HG03558 (cell line): ENCODE measurements around the gene ZMIZ1.

Source experiments
- ATAC-seq: cut with Tn5 transposase; IDR thresholded peaks from one replicate; pipeline ENCODE4 v1.9.1; 2021; ENCODE audit warnings: moderate number of reproducible peaks; ENCODE audit not compliant: unreplicated experiment; ENCODE audit errors: extremely low read depth

Gene ZMIZ1

GRCh38 chr10:79111427-79111826, 42.7 kb downstream of the ZMIZ1 start:
- ATAC-seq = no peak

DNA sequence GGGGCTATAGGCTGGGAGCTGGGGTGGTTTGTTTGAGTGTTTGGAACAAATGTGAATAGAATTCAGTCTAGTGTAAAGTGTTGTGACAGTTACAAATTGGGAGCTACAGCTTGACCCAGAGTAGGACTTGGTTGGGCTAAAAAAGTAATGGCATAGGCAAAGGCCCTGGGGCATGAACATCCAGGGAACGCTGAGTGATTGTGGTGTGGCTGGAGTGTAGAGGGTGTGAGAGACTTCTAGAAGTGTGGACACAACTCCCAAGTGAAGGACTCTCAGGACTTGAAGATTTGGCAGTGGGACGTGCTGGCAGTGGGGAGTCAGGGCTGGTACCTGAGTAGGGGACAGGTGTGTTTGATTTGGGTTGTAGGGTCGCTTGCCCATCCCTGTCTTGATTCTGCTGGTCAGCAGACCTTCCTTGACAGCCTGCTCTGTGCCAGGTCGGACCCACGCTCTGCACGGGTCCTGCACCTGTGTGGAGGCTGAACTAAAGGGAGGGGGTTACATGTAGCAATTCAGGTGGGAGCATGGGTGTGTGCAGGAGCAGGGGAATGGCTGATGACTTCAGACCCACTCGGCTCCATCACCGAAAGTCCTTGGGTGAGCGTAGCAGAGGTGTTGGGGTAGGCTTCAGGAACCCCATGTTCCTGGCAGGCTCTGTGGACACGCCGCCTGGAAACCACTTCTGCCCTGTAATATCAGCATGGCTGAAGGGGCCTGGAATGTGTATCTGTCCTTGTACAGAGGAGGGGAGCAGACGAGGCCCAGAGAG, 43.3 kb downstream of the ZMIZ1 start:
- ATAC-seq = no peak

DNA sequence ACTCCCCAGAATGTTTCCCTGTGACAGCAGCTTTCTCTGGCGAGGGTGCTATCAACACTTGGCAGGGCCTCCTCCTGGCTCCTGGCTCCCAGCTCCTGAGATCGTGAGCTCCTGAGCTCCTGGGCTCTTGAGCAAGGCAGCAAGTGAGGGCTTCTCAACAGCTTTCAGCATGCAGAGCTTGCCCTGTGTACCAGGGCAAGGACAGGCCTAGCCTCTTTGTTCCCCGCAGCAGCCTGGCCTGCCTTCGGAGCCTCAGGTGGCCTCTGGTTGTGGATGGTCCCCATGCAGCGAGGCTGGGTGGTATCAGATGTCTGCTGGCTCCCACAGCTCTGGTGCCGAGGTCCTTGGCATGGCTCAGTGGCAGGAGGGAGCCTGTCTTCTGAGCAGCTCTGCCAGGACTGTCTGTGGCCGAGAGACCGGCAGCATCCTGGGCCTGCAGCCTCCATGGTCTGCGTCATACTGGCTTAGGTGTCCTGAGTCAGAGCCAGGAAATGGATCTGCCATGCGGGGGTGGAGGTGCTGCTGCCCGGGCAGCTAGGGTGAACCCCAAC, 44.2 kb downstream of the ZMIZ1 start:
- ATAC-seq = no peak

GRCh38 chr10:79113827-79114226, 45.1 kb downstream of the ZMIZ1 start:
- ATAC-seq = no peak

- no peak for ATAC-seq
Observed at GRCh38 chr10:79115302-79115701, 46.5 kb downstream of the ZMIZ1 start.

DNA sequence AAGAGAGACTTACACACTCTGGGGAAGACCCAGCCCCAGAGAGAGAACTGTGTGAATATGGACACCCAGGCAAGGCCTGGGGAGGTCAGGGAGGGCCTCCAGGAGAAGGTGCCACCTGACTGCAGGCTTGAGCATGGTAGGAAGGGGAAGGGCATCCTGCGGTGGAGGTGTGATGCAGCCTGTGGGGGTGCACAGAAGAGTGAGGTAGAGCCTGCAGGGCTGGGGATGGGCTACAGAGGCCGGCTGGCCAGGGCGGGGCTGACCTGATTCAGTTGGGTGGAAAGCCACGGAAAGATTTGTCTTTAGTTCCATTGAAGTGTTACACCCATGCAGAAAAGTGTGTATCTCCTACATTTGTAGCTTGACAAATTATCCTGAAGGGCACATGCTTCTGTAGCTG, 47.6 kb downstream of the ZMIZ1 start:
- ATAC-seq = no peak

GRCh38 chr10:79116801-79117723, 48.3 kb downstream of the ZMIZ1 start:
- ATAC-seq = peak; percentile 76

DNA sequence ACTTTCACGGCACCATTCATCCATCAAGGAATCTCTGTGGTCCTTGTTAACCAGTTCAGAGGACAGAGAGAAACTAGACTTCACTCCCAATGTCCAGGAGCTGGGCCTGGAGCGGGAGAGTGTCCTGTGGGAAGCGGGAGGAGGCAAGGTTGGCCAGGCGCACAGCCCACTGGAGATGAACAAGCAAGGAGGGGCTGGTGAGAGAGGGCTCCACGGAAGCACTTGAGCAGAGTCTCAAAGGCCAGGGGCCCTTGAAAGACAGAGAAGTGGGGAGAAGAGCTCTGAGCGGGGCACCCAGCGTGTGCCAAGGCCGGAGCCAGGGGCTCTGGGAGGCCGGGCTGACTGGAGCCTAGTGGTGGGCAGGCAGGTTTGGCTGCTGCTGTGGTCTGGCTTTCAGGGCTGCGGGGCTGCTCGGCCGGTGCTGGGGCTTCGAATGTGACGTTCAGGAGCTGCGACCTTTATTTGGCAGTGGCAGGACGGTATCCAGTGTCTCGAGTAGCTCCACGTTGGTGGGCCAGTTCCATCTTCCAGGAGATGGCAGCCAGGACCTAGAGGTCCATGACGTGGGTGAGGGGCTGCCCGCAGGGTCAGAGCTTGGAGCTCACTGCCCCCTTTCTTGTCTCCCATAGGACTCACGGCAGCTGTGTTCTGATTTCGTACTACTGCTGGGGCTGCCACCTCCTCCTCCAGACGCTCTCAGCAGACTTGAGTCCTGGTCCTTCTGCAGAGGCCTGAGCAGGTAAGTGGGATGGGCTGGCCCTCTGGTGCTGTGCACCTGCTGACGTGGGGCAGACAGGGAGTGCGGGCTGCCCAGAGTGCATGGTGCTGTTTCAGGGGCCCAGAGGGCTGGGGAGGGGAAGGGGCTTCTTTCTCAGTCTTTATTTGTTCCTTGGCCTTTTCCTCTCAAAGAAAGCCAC, 49.8 kb downstream of the ZMIZ1 start:
- ATAC-seq = no peak

DNA sequence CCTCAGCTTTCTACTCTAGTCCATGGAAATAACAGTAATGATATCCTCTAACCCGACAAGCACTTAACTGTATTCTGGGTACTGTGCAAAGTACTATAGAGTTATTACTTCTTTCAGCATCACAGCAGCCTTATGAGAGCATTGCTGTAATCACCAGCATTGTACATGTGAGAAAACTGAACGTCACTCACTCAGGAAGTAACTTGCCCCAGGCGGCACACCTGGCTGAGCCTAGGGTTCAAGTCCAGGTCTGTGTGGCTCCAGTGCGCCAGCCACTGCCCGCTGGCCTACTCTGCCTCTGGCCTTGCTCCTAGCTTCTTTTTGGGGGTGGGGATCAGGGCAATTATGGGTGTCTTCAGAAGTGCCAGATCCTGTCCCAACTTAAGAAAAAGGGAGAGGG, 50.5 kb downstream of the ZMIZ1 start:
- no peak for ATAC-seq

GRCh38 chr10:79123547-79123963, 54.8 kb downstream of the ZMIZ1 start:
- ATAC-seq = no peak

- ATAC-seq = no peak
Observed at GRCh38 chr10:79124066-79124465, 55.3 kb downstream of the ZMIZ1 start.

DNA sequence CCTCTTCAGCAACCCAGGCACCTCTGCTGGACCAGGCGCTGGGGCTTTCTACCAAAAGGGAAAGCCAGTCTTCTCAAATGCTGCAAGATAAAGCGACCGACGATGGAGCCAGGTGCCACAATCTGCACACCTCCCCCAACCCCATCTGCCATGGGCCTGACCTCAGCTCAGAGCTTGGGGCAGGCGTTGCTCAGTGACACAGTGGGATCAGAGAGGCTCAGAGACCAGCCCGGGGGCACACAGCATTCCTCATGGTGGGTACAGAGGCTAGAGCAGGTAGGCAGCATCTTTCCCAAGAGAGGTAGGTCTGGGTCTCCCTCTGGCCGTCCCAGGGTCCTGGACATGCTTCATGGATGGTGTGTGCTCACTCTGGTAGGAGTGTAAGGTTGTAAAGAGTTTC, 56.3 kb downstream of the ZMIZ1 start:
- no peak for ATAC-seq

GRCh38 chr10:79126351-79127080, 57.8 kb downstream of the ZMIZ1 start:
- no peak for ATAC-seq

- no peak for ATAC-seq
Observed at GRCh38 chr10:79127151-79127961, 58.6 kb downstream of the ZMIZ1 start.

DNA sequence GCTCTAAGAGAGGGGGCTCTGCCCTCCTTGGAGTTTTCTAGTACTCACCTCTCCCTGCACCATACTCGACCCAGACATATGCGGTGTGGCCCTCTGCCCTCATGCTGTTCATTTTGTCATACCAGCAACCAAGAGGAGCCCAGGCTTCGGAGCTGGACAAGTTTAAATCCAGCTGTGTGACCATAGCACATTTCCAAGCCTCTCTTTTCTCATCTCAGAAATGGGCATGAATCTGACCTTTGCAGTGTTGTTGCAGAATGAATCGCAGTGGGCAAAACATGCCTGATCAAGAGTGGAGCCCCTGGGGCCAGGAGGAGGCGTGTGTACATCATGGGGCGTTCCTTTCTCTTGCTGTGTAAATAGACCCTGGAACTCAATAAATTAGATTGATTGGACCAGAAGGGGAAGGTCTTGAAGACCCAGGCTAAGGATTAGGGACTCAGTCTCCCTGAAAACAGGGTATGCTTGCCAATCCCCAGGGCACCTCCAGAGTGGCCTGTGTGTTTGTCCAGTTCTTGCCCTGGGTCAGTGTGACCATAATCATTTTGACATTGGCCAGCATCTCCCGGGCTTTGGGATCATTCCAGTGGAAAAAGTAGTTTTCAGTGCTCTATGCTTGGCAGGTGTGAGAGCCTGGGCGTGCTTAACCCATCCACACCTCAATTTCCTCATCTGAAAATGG, 59.6 kb downstream of the ZMIZ1 start:
- no peak for ATAC-seq

DNA sequence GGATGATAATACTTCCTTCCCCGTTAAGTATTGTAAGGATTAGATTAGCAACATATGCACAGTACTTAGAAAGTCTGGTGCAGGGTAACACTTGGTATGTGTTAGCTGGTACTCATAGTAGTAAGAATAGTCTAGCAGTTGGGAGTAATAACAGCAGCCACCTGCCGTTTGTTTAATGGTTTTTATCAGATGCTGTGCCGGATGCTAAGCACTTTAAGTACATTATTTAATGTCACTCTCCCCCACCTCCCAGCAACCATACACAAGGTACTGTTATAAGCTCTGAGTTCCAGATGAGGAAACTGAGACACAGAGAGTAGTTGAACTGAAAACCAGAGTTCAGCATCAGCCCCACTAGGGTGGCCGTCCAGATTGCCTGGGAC, 60.1 kb downstream of the ZMIZ1 start:
- ATAC-seq = no peak

GRCh38 chr10:79129361-79129997, 60.7 kb downstream of the ZMIZ1 start:
- ATAC-seq = no peak

DNA sequence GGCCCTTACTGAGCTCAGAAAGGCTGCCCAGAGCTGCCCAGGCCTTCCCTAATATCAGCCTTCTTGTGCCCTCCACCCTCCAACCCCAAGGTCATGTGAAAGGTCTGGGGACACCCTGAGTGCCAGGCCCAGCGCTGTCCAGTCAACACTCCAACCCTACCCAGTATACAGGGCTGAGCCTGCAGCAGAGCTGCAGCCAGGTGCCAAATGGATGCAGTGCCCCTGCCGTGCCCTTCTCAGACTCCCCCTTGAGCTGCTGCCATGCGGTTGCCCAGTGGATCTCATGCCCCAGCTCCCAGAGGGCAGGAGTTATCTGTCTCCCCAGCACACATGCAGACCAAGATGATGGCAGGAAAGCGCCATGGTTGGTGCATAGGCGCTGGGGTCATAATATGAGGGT, 61.5 kb downstream of the ZMIZ1 start:
- no peak for ATAC-seq
